GM21360 (cell line): Measurements from ENCODE around the gene GREB1.

Experiments
- ATAC-seq: cut with Tn5 transposase; IDR thresholded peaks from one replicate; pipeline ENCODE4 v1.9.1; 2021; ENCODE audit warnings: mild to moderate bottlenecking, moderate library complexity; ENCODE audit not compliant: unreplicated experiment

The GREB1 gene

GRCh38 chr2:11679486-11680181 lies 145.8 kb downstream of the GREB1 start:
- no peak for ATAC-seq

- ATAC-seq: no peak
Measured at GRCh38 chr2:11680182-11680900, 146.5 kb downstream of the GREB1 start.

DNA sequence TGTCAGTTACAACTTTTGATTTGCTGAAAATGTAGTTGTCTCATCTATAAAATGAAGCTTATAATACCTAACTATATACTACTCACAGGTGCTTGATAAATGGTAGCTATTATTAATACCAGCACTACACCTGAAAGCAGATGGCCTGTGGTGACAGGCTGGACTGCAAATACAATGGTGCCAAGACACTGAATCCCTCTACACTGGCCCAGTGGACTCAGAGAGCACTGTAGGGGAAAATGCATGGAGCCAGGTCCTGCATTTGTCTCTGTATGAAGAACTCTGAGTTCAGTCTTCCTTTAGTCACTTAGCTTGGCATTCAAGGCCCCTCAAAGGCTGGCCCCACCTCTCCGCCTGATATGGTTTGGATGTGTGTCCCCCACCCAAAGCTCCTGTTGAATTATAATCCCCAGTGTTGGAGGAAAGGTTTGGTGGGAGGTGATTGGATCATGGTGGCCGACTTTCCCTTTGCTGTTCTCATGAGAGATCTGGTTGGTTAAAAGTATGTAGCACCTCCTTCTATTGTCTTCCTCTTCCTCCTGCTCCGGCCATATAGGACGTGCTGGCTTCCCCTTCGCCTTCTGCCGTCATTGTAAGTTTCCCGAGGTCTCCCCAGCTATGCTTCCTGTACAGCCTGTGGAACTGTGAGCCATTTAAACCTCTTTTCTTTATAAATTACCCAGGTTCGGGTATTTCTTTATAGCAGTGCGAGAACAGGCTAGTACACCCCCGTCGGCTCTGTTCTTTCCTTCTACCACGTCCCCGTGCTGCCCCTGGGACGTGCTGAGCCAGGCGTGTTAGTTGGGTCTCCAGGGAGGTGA lies 147.3 kb downstream of the GREB1 start:
- ATAC-seq: no peak

DNA sequence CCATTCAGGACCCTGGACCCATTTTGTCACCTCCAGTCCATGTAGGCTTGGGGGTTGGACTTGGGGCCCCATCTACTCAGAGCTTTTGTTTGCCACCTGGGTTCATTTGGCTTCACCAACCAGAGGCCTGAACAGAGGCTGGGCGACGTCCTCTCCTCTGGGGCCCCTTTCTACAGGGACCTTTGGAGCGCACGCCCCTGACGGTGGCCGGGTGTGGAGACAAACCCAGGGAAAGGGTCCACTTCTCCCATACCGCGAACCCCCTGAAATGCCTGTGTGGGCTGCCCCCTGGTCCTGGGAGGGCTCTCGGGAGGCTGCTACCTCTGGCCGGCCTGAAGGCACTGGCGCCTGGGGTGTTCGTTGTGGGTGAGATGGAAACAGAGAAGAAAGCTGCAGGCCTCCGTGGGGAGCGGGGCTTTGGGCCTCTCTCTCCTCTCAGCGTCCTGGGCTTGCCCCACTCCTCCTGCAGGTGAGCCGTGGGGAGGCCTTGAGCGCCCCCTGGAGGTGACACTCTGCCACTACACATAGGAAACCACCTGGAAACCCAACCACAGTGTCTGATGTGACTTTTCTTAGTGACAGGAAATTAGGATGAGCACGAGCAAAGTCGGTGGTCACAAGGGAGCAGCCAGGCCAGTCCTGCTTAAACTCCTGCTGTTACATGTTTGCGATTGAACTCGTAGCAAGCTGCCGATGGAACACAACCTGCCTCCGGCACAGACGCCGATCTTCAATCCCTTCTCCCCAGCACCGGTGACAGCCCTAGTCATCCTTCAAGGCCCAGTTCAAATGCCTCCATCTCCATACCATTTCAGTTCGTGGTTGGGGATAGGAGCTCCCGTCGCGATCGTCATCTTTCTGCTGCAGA lies 148.1 kb downstream of the GREB1 start:
- ATAC-seq: no peak

- no peak for ATAC-seq
Measured at GRCh38 chr2:11682590-11682915, 148.7 kb downstream of the GREB1 start.

GRCh38 chr2:11683476-11683875 lies 149.6 kb downstream of the GREB1 start:
- no peak for ATAC-seq

DNA sequence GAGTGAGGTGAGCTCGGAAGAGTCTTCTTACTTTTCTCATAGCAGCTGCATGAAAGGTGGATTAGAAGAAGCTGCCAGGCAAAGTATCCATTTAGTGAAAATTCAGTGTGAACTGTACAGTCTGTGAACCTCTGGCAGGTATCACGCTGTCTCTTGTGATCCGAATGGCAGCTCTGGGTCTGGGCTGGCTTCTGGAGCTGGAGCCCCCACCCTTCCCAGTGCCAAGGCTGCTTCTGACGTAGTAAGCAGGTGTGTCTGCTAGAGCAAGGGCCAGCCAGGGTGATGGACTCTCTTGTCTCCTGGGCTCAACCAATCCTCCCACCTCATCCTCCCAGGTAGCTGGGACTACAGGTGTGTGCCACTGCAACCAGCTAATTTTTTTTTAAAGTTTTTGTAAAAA lies 150.1 kb downstream of the GREB1 start:
- ATAC-seq: no peak

- ATAC-seq: no peak
Measured at GRCh38 chr2:11684894-11685460, 151.1 kb downstream of the GREB1 start.

- no peak for ATAC-seq
Measured at GRCh38 chr2:11685906-11686470, 152.1 kb downstream of the GREB1 start.

DNA sequence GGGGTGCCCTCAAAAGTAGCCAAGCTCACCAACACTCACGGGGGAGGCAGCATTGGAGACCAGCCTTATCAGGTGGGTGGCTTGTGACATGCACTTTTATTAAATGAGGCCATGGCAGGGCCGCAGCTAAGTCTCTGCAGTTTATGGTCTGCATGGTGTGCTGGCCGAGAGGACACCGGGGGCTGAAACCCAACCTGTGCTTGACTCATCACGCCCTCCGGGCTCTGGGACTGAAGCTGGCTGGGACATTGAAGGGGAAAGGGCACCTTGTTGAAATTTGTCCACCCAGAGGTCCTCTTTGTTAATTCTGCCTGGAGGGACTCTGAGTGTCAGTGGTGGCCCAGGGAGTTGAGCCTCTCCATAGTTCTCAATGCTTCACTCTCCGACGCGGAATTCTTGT lies 153.9 kb downstream of the GREB1 start:
- ATAC-seq: no peak

GRCh38 chr2:11688222-11689069 lies 154.6 kb downstream of the GREB1 start:
- ATAC-seq: peak; percentile 81

- no peak for ATAC-seq
Measured at GRCh38 chr2:11691076-11691660, 157.3 kb downstream of the GREB1 start.
